AG04450 (cell line): ENCODE results near the gene SEC22B. TPM values are rescaled to one million over a fixed set of nuclear protein-coding genes. Genes with fewer than 3 reads are reported as not detected.
A peak's percentile ranks its signal among the peaks of the same experiment; 100 is the strongest.
"Not testable (repeated sequence)": the region's sequence is repeated elsewhere in the genome, so short reads cannot be mapped to it uniquely, and the experiment has no call there.

Source experiments
- CTCF ChIA-PET: fragments of 300-600, 350-600 bp; formaldehyde crosslinking; extraction: SDS; loops from one replicate; lab custom pipeline; 2022; ENCODE audit warnings: antibody characterized with exemption, inconsistent platforms; lab: Charles Lee
- POLR2A ChIA-PET: fragments of 350-600 bp; formaldehyde crosslinking; extraction: SDS; loops from one replicate; lab custom pipeline; 2021; ENCODE audit warnings: antibody characterized with exemption, inconsistent platforms; lab: Yijun Ruan, JAX
- DNase-seq: peaks from one replicate; pipeline ENCODE4 v3.0.0-alpha.2; 2011; ENCODE audit warnings: low read depth, low spot score
- H3K27ac ChIP-seq: one replicate; pipeline ENCODE4 v1.5.1; 2012; ENCODE audit warnings: low read depth, low read length, control low read depth
- H3K27me3 ChIP-seq: one replicate; pipeline ENCODE4 v1.6.0; 2012; ENCODE audit warnings: low read length; ENCODE audit not compliant: control insufficient read depth, insufficient read depth
- H3K4me3 ChIP-seq: 2 replicates; pipeline ENCODE4 v1.5.1; 2011; ENCODE audit warnings: mild to moderate bottlenecking, low read depth, low read length, control low read depth
- H3K9me3 ChIP-seq: 2 replicates; pipeline ENCODE4 v1.5.1; 2012; ENCODE audit warnings: low read length; ENCODE audit not compliant: control insufficient read depth, insufficient read depth
- polyA plus RNA-seq: library from polyadenylated mRNA; depleted of rRNA; stranded (reverse); fragments of >200 nt; gene quantifications from 2 replicates; pipeline ENCODE4 v1.2.3, GENCODE V29; 2011

The SEC22B gene
- polyA plus RNA-seq, 1 experiment, result 73.9 TPM

DNA sequence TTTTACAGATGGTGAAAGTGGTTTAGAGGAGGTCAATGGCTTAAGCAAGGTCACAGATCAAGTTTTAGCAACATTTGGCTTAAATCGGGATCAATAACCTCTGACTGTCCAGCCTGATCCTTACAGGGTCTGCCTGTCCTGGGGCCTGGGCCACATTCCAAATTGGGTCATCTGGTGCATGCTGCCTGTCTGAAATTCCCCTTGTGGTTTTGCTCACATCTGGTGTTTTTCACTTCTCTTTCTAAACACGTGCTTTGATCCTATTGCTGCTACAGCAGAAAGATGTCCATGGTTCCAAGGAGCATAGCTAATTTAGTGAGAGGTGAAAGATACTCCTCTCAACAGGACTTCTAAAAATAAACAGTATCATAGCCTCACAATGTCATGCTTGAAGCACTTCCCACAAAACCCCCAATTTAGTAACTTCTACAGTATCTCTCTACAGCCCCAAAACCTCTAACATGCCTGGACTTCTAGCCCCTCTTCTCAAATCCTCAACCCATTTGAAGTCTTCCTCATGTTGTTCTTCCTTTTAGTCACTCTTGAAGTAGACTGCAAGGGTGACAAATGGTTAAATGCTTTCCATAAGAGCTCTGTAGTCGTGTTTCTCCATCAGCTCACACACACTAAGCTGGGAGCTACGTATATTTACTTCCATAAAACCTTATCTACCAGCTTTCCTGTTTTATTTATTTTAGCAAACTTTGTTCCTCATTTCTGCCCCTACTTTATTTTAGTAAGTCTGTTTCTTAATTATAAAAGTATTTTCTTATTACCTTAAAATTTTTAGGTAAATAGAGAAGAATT, 58.7 kb downstream of the SEC22B start:
- H3K27ac ChIP-seq, result peak overlapping the region; percentile 57
- not testable (repeated sequence) for H3K9me3 ChIP-seq

DNA sequence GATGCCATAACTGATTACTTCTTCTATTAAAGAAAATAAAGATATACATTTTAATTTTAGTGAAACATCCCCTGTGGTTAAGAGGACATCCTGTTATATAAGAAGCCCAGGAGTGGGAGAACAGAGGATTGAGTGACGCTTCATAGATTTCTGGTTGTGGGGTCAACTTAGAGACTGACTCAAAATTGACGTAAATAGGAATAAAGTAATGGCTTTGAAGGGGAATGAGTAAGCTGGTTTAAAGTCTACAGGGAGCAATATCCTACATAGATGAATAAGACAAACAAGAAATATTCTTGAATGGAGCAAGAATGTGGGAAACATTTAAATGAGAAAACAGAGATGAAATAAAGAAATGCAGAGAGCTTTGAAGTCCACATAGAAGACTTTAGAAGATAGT, 60.2 kb downstream of the SEC22B start:
- H3K9me3 ChIP-seq, H3K27ac ChIP-seq, DNase-seq, H3K27me3 ChIP-seq, H3K4me3 ChIP-seq, POLR2A ChIA-PET, CTCF ChIA-PET: not testable (repeated sequence)

More for the DNA sequence above, 58.7 kb downstream of the SEC22B start:
- H3K4me3 ChIP-seq, H3K27me3 ChIP-seq, CTCF ChIA-PET, POLR2A ChIA-PET: not testable (repeated sequence)
- peak; percentile 27 for DNase-seq

DNA sequence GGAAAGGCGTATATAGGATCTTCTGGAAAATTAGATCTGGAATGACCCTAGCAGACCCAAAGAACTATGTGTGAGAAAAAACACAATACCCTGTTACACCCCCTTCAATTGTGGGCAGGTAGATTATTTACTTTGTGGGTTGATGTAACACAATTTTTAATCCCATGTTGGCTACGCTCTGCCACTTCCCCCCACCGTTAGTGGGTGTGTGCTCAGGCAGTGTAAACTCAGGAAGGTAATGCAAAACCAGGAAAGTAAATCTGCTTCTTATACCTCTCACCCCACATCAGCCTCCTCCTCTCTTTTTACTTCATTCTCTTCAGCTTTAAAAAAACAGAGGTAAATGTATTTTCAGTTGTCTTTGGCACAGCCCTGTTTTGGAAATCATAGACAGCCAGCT, 63.2 kb downstream of the SEC22B start:
- DNase-seq, result not testable (repeated sequence)

DNA sequence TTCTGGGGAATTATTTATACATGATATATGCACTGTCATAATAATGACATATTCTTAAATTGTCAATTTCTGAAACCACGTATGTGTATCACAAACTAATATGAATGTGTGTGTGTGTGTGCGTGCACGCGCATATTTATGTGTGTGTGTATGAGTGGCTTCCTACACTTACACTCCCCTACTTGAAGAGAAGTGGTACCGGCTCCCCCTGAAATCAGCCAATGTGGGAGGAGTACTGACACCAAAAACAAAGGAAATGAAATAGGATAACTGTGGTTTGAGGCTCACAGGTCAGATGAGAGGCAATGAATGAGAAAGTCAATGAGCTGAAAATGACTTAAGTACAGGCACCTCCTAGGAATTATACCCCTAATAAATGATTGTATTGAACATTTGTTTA, 64.1 kb downstream of the SEC22B start:
- H3K9me3 ChIP-seq, DNase-seq, H3K27me3 ChIP-seq, H3K4me3 ChIP-seq, CTCF ChIA-PET, H3K27ac ChIP-seq, POLR2A ChIA-PET: not testable (repeated sequence)

More for the DNA sequence above, 63.2 kb downstream of the SEC22B start:
- CTCF ChIA-PET, H3K4me3 ChIP-seq, H3K27me3 ChIP-seq, H3K9me3 ChIP-seq, POLR2A ChIA-PET, H3K27ac ChIP-seq: not testable (repeated sequence)

DNA sequence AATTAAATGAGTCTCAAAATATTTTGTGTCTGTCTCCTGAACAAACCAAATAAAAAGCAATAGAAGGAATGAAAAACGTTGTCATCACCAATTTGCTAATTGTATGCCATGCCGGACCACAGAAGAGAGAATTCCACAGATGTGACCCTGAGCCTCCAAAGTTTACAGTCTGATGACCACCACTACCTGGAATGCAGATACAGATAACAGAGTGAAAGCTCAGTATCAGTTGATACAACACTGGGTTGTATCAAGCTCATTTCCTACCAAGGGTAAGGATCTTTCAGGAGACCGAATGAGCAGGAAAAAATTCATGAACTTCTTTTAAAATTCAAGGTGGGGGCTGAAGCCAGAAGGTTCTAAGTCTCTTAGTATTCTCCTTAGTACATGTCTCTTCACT, 64.5 kb downstream of the SEC22B start:
- H3K27ac ChIP-seq, CTCF ChIA-PET, H3K4me3 ChIP-seq, H3K9me3 ChIP-seq, H3K27me3 ChIP-seq, DNase-seq, POLR2A ChIA-PET: not testable (repeated sequence)

DNA sequence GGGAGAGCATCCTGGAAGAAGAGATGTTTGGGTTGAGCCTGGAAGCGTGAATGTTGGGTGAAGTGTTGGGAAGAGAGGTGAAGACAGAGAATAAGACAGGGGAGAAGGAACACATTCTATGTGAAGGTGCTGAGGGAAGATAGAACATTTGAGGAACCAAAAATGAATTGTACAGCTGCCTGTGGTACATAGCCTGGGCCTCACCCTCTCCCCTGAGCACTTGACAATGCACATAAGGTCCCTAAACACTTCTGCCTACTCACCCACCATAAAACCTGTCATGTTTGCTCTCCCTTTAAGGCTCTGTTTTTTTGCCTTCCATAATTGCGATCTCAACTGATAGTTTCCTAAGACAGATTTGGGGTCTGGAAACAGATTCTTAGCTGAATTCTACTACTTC, 65.3 kb downstream of the SEC22B start:
- H3K4me3 ChIP-seq, H3K27ac ChIP-seq, POLR2A ChIA-PET, DNase-seq, H3K9me3 ChIP-seq, H3K27me3 ChIP-seq, CTCF ChIA-PET: not testable (repeated sequence)

DNA sequence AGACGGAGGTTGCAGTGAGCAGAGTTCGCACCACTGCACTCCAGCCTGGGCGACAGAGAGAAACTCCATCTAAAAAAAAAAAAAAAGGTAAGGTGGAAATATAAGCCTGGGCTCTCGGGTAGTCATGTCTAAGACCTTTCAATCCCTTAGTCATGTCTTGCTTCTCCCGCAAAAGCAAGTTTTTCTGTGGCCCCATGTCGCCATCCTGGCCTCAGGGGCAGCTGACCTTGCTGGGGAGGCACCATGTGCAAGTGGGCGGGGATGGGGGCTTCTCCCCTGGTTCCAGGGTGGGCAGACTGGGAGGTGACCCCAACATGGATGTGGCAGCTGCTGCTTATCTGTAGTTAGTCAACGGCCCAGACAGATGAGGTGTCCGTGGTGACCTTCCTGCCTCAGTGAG, 66.7 kb downstream of the SEC22B start:
- DNase-seq, POLR2A ChIA-PET, CTCF ChIA-PET, H3K27me3 ChIP-seq, H3K9me3 ChIP-seq, H3K27ac ChIP-seq, H3K4me3 ChIP-seq: not testable (repeated sequence)

DNA sequence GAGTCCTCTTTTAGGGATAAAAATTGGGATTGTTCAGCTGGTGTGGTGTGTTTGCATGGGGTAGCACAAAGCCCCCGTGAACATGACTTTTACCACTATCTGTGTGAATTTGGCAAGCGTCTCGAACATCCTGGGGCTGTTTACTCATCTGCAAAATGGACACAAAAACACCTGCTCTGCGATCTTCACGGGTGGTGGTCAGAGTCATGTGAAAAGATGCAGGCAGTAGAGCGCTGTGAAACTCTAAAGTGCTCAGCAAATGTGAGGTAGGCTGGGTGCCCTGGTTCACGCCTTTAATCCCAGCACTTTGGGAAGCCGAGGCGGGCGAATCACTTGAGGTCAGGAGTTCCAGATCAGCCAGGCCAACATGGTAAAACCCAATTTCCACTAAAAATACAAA, 67.1 kb downstream of the SEC22B start:
- POLR2A ChIA-PET, H3K9me3 ChIP-seq, H3K27me3 ChIP-seq, H3K4me3 ChIP-seq, H3K27ac ChIP-seq, DNase-seq, CTCF ChIA-PET: not testable (repeated sequence)

DNA sequence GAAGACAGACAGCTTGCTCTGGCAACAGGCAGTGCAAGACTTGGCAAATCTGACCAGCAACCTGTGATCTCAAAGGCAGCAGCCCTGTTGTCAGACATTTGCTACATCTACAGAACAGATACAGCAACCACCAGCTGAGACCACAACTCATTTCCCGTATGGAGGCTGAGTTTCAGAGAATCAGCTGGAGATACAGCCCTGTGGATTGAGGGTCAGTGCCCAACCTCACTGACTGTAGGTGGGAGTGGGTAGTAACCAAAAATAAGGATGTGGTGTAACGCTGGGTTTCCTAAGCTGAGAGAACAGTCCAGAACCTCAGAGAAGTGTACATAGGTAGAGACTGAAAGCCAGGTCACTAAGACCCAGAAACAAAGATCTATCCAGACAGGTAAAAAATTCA, 71.0 kb downstream of the SEC22B start:
- H3K4me3 ChIP-seq, POLR2A ChIA-PET: not testable (repeated sequence)

DNA sequence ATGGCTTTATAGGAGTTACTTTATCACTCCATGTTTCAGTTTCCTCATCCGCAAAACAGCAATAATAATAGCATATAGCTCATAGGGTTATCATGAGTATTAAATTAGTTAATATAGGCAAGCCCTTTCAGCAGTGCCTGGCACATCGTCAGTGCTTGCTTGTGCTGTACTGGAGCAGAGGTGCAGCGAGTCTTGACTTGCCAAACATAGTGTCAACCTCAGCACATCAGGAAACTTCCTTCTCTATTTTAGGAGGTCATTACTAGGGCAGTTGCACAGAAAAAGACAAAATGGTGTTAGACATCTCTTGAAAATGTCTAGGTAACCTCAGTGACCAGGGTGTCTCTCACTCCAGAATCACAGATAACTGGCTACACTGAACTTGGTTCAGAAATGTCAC, 72.6 kb downstream of the SEC22B start:
- H3K27me3 ChIP-seq, H3K4me3 ChIP-seq, POLR2A ChIA-PET, CTCF ChIA-PET, H3K27ac ChIP-seq, H3K9me3 ChIP-seq, DNase-seq: not testable (repeated sequence)

More for the DNA sequence above, 71.0 kb downstream of the SEC22B start:
- DNase-seq, CTCF ChIA-PET, H3K27me3 ChIP-seq, H3K9me3 ChIP-seq, H3K27ac ChIP-seq: not testable (repeated sequence)

DNA sequence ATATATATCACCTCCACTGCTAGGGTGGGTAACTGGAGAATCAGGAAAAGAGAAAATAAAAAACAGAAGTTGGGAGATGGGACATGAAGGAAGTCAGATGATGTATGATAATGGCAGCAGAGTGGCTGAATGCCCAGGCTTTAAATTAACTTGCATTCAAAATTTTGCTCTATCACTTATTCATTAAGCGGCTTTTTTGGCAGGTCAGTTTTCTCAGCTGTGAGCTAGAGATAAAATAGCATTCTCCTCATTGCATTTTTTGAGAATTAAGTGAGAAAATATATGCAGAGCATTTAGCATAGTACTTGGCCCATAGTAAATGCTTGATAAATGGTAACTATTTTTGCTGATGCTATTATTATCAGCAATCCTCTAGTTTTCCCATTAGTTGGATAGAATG, 74.7 kb downstream of the SEC22B start:
- DNase-seq, POLR2A ChIA-PET: not testable (repeated sequence)

More for the DNA sequence above, 74.7 kb downstream of the SEC22B start:
- H3K27me3 ChIP-seq, H3K9me3 ChIP-seq, CTCF ChIA-PET, H3K27ac ChIP-seq, H3K4me3 ChIP-seq: not testable (repeated sequence)
